ENCODE data around the gene DYNC2LI1.
A peak's percentile ranks its signal among the peaks of the same experiment; 100 is the strongest.
"Not testable (repeated sequence)": the region's sequence is repeated elsewhere in the genome, so short reads cannot be mapped to it uniquely, and the experiment has no call there.

Gene DYNC2LI1

DNA sequence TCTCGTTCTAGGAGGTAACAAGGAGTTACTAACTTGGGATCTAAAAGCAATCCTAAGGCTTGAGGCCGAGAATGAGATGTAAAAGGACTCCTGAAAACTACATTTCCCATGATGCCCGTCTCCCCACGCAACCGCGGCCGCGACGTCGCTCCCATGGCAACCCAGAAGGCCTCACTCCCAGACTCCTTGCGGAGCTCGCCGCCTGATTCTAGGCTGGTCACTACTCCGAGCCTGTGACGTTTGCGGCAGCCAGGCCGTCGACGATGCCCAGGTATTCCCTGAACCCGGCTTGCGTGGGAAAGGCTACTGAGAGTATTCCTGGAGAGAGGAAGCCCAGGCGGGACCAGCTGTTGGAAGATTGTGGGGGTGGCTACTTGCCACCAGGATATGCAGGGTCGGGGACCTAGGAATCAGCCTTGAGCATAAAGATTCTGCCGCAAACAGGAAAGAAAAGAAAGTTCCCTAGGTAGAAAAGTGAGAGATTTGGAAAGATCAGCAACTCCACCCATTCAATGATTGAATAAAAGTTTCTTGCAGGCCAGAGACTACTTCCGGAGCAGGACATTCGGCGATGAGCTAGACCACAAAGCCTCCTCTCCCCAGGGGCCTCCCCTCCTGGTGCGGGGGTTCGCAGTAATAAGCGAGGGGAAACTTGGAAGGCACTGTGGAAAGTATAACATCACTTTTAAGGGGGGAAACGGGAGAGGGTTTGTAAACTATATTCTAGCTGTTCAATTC lies at the start of gene DYNC2LI1:
Gene DYNC2LI1 (plus strand): TSS at position 164 of the 738 bp plus-strand sequence. CDS start 100 bp downstream, at position 264.
- DNase-seq, result peak; percentile 95

GRCh38 chr2:43724728-43725526 lies 48.9 kb upstream of the DYNC2LI1 start:
- no peak for DNase-seq

DNA sequence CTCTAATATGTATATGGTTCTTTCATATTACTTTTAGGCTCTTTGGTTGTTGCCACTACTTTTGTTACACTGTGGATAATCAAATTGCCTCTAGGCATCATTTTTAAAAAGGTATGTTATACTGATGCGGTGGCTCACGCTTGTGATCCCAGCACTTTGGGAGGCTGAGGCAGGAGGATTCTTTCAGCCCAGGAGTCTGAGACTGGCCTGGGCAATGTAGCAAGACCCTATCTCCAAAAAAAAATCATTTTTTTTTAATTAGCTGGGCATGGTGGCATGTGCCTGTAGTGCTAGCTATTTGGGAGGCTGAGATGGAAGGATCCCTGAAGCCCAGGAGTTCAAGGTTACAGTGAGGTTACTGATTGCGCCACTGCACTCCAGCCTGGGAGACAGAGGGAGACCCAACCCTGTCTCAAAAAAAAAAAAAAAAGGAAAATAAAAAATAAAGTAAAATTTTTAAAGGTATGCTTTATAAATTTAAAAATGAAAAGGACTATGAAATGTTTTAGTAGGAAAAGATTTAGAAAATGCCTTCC lies 48.1 kb upstream of the DYNC2LI1 start:
- no peak for DNase-seq

DNA sequence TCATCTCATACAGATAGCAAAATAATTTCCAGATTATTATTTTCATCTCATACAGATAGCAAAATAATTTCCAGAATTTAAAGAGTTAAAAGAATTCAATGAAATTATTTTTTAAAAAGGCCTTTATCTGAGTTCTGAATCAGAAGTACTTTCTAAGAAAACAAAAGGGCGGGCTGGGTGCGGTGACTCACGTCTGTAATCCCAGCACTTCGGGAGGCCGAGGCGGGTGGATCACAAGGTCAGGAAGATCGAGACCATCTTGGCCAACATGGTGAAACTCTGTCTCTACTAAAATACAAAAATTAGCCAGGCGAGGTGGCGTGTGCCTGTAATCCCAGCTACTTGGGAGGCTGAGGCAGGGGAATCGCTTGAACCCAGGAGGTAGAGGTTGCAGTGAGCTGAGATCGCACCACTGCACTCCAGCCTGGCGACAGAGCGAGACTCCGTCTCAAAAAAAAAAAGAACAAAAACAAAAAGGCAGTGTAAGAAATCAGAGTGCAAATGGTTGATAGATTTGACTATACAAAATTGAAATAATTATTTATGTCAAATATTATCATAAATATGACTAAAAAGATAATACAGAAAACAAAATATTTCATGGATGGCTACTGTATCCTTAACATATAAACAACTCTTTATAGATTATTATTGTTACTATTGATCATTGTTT lies 46.7 kb upstream of the DYNC2LI1 start:
- DNase-seq, result not testable (repeated sequence)

- DNase-seq, result no peak
Observed at GRCh38 chr2:43727634-43728014, 46.2 kb upstream of the DYNC2LI1 start.

GRCh38 chr2:43729491-43730174 lies 44.2 kb upstream of the DYNC2LI1 start:
- no peak for DNase-seq

DNA sequence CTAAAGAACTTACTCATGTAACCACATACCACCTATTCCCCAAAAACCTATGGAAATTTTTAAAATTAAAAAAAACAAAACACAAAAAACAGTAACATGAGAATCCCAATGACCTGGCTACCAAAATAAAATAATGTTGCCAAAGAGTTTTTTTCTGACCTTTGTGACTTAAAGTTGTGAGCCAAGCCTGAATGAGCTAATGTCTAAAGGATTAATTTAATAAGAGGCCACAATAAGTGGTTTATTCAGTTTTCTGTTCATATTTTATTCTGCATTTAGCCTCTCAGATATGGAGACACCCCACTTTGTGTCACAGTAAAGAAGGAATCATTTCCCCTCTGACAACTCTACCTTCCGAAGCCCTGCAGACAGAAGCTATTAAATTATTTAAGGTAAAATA lies 42.6 kb upstream of the DYNC2LI1 start:
- DNase-seq, result no peak

GRCh38 chr2:43736637-43737036 lies 37.2 kb upstream of the DYNC2LI1 start:
- no peak for DNase-seq

- no peak for DNase-seq
Observed at GRCh38 chr2:43737097-43737854, 36.6 kb upstream of the DYNC2LI1 start.

- no peak for DNase-seq
Observed at GRCh38 chr2:43737855-43738254, 36.0 kb upstream of the DYNC2LI1 start.

GRCh38 chr2:43738257-43738656 lies 35.6 kb upstream of the DYNC2LI1 start:
- DNase-seq, result no peak

GRCh38 chr2:43743706-43744105 lies 30.1 kb upstream of the DYNC2LI1 start:
- DNase-seq, result no peak

- DNase-seq, result no peak
Observed at GRCh38 chr2:43745457-43745856, 28.4 kb upstream of the DYNC2LI1 start.

DNA sequence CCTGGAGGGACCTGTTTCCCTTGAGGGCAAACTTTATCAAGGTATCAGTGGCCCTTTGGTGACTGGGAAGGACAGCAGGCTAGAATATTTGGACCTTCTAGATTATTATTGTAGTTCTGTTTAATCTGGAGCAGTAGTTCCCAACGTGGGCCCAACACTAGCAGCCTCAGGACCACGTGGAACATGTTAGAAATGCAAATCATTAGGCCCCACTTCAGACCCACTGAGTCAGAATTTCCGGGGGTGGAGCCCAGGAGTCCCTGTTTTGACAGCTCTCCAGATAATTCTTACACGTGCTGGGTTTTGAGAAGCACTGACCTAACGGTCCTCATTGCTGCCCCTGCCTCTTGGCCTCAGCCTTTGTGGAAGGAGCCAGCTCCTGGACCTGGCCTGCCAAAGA lies 25.5 kb upstream of the DYNC2LI1 start:
- no peak for DNase-seq

DNA sequence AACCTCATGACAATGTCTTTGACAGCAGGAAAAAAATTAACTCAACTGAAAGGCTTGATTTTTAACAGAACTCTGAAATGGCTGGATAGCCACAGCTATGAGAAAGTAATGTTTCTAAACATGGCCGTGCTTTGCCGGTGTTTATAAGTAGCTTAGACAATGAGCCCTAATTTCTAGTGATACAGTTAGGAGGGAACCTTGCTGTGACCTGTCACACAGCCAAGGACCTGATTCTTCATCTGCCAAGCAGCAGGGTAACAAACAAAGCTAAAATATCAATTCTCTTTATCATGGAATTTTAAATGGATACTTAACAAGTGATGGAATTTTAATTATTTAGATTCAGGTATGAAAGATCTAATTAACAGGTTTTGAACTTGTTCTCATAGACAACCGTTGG lies 24.3 kb upstream of the DYNC2LI1 start:
- no peak for DNase-seq

DNA sequence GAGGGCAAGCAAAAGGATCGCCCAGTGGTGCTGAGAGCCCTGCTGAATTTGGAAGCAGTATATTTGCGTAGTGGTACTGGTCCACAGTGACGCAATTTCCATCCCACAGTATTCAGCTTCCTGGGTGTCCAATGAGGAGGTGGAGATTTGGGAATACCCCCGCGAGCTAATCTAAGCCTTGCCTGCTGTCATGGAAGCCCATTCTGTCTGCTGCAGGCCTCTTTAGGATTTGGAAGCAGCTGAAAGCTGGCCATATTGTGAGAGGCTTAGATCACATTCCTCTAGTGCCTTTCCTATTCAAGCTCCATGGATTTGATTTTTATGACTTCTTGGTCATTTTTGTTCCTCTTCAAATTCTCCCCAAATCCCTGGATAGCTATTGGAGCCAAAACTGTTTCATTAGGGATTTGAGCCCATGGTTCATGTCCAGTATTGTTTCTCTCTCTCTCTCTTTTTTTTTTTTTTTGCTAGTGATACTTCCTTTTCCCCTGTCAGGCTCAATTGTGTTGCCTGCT lies 22.3 kb upstream of the DYNC2LI1 start:
- no peak for DNase-seq

DNA sequence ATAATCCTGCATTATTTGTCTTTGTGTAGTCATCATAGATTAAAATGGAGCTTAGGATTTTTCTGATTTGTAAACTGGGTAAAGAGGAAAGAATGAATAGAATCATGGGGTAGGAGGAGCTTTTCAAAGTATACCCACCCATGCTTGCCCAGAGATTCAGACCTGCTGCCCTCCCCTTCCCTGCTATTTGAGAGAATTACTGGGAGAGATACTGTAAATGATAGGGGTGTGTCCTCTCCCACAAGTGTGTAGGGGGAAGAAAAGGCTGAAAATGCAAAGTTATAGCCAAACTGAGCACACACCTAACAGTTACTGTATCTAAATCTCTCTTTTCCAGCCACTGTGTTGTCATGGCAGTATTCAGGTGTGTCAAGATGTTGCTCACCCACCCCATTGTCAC lies 21.5 kb upstream of the DYNC2LI1 start:
- DNase-seq, result no peak

- DNase-seq, result no peak
Observed at GRCh38 chr2:43754180-43754579, 19.7 kb upstream of the DYNC2LI1 start.

DNA sequence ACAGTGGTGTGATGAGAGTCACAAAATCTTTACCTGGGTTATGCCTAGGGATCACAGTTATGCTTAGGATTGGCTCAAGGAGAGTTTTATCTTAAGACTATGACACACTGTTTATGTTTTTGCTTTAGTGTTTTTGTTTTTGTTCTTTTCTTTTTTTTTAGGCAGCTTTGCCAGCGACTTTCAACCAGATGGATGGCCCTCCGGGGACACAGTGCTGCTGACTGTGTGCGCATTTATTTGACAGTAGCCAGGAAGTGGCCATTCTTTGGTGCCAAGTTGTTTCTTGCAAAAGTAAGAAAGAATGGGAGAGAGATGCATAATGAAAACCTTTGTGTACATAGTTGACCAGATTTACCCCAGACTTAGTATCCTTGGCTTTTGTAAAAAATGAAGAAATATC lies 15.1 kb upstream of the DYNC2LI1 start:
- DNase-seq, result no peak

DNA sequence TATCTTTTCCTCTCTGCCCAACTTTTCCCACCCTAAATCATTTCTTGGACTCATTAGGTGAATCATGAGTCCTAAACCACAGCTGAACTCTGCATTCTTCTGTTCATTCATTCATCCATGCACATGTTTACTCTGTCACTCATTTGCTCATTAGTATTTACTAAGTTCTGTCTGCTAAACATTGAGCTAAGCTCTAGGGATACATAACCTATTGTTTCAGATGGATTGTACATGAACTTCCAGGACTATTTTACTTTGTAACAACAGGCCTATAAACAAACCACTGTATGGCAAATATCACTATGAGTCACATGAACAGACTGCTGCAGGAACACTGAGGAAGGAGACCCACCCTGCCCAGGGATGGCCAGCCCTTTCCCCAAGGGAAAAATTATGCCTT lies 14.6 kb upstream of the DYNC2LI1 start:
- no peak for DNase-seq

DNA sequence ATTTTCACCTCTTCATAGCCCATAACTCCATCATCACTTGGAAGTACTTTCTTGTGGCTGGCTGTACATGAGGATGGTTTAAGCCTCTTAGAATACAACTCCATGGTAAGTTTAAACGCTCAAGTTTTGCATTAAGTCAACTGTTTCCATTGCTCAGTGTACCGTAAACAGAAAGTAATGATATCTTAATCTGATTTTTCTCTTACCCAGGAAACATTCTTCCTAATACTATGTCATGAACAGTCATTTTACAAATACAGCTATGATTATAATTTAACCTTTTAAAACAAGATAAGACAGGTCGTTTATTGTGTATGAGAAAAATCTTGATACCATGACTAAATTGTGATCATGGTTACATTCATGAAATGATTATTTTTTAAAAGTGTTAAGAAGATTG lies 11.6 kb upstream of the DYNC2LI1 start:
- no peak for DNase-seq

DNA sequence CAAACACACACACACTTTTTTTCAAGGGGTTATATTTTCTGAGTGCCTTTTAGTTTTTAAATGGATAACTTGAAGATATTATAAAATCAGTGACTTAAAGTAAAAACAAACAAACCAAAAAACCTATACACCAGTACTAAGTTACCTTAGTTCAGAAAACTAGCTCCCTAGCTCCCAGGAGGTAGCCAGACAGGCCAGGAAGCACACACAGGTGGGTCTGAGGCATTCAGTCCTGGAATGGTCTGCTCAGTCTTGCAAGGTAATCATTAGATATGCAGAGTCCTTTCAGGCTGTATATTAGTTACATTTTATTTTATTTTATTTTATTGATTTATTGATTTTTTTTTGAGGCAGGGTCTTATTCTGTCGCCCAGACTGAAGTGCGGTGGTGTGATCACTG lies 10.7 kb upstream of the DYNC2LI1 start:
- no peak for DNase-seq

Data from right hindlimb (tissue), 1 donor.